Activated CD4-positive, alpha-beta T cell treated with anti-CD3 and anti-CD28 coated beads, Interleukin-2, amount 50 U/mL, for 1 hour (primary cell): ENCODE results near the gene RARS2.
"Not testable (repeated sequence)": the region's sequence is repeated elsewhere in the genome, so short reads cannot be mapped to it uniquely, and the experiment has no call there.

Experiments
- DNase-seq: peaks from one replicate; pipeline ENCODE4 v3.0.0-alpha.2; 2020

The RARS2 gene

GRCh38 chr6:87589693-87590416 is at the start of gene RARS2, which contains the start of gene ORC3:
Gene RARS2 (minus strand): TSS chr6:87589987. CDS start chr6:87589957, 30 bp downstream.
Gene ORC3 (plus strand): TSS chr6:87590135. CDS start chr6:87590169, 34 bp downstream.
- peak; percentile 93 for DNase-seq

- DNase-seq, result no peak
Measured at GRCh38 chr6:87639373-87639772, 49.6 kb upstream of the RARS2 start.

GRCh38 chr6:87637106-87637505 is 47.3 kb upstream of the RARS2 start:
- DNase-seq, result no peak

GRCh38 chr6:87636315-87636714 is 46.5 kb upstream of the RARS2 start:
- no peak for DNase-seq

GRCh38 chr6:87633851-87634250 is 44.1 kb upstream of the RARS2 start:
- no peak for DNase-seq

- no peak for DNase-seq
Measured at GRCh38 chr6:87630746-87631145, 41.0 kb upstream of the RARS2 start.

- no peak for DNase-seq
Measured at GRCh38 chr6:87628881-87629280, 39.1 kb upstream of the RARS2 start.

- DNase-seq, result no peak
Measured at GRCh38 chr6:87628424-87628823, 38.6 kb upstream of the RARS2 start.

GRCh38 chr6:87623248-87623647 is 33.5 kb upstream of the RARS2 start:
- no peak for DNase-seq

GRCh38 chr6:87618531-87618930 is 28.7 kb upstream of the RARS2 start:
- no peak for DNase-seq

- DNase-seq, result no peak
Measured at GRCh38 chr6:87617405-87617804, 27.6 kb upstream of the RARS2 start.

- not testable (repeated sequence) for DNase-seq
Measured at GRCh38 chr6:87613018-87613417, 23.2 kb upstream of the RARS2 start.

GRCh38 chr6:87608802-87609201 is 19.0 kb upstream of the RARS2 start:
- DNase-seq, result no peak

GRCh38 chr6:87606199-87606598 is 16.4 kb upstream of the RARS2 start:
- no peak for DNase-seq

GRCh38 chr6:87600576-87600975 is 10.8 kb upstream of the RARS2 start:
- DNase-seq, result no peak

- no peak for DNase-seq
Measured at GRCh38 chr6:87590990-87591389, 1.2 kb upstream of the RARS2 start.

GRCh38 chr6:87590417-87590880 is 662 bp upstream of the RARS2 start:
- DNase-seq, result no peak

GRCh38 chr6:87588756-87589407 is 905 bp downstream of the RARS2 start:
- no peak for DNase-seq

- no peak for DNase-seq
Measured at GRCh38 chr6:87586371-87587077, 3.3 kb downstream of the RARS2 start.

- DNase-seq, result no peak
Measured at GRCh38 chr6:87583822-87584221, 6.0 kb downstream of the RARS2 start.

GRCh38 chr6:87575423-87575822 is 14.4 kb downstream of the RARS2 start:
- no peak for DNase-seq

GRCh38 chr6:87574237-87574804 is 15.5 kb downstream of the RARS2 start:
- DNase-seq, result no peak

- no peak for DNase-seq
Measured at GRCh38 chr6:87573307-87574024, 16.3 kb downstream of the RARS2 start.
